Tongue (tissue), 2 donors: Measurements from ENCODE around the gene POR. TPM values are rescaled to one million over a fixed set of nuclear protein-coding genes. Genes with fewer than 3 reads are reported as not detected.
"Not testable (repeated sequence)": the region's sequence is repeated elsewhere in the genome, so short reads cannot be mapped to it uniquely, and the experiment has no call there.

Experiments
- DNase-seq: peaks from one replicate; pipeline ENCODE4 v3.0.0-alpha.2; 2015
- total RNA-seq: library from RNA; depleted of rRNA; stranded (reverse); fragments of >200 nt; gene quantifications from one replicate; pipeline ENCODE4 v1.2.3, GENCODE V29; 2014

POR gene
- total RNA-seq, result 39.7 TPM

GRCh38 chr7:75914655-75915415 is at the start of gene POR:
TSS of gene POR (plus strand) at chr7:75915155. CDS start at chr7:75954002, 38,847 bp downstream.
- DNase-seq, result peak; percentile 97

- no peak for DNase-seq
These were observed 48.9 kb upstream of the POR start for GRCh38 chr7:75866114-75866488.

- peak; percentile 81 for DNase-seq
These were observed 48.2 kb upstream of the POR start for GRCh38 chr7:75866489-75867389.

- DNase-seq, result no peak
These were observed 47.6 kb upstream of the POR start for GRCh38 chr7:75867390-75867717.

GRCh38 chr7:75868153-75868552 is 46.8 kb upstream of the POR start:
- no peak for DNase-seq

DNA sequence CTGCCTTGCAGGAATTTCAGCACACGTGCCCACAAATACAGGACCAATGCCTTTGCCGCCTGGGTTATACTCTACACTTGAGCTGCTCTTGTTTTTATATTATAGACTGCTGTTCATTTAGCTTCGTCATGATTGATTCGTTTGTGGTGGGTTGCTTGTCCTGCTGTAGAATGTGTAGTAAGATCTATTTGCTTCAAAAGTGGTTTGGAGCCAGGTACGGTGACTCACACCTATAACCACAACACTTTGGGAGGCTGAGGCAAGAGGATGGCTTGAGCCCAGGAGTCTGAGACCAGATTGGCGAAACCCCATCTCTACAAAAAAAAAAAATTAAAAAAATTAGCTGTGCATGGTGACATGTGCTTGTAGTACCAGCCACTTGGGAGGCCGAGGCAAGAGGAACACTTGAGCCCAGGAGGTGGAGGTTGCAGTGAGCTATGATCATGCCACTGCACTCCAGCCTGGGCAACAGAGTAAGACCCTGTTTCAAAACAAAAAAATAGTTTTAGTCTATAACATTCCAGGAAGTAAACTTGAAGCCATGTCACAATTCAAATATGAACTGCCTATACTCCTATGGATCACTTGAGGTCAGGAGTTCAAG is 45.1 kb upstream of the POR start:
- no peak for DNase-seq

DNA sequence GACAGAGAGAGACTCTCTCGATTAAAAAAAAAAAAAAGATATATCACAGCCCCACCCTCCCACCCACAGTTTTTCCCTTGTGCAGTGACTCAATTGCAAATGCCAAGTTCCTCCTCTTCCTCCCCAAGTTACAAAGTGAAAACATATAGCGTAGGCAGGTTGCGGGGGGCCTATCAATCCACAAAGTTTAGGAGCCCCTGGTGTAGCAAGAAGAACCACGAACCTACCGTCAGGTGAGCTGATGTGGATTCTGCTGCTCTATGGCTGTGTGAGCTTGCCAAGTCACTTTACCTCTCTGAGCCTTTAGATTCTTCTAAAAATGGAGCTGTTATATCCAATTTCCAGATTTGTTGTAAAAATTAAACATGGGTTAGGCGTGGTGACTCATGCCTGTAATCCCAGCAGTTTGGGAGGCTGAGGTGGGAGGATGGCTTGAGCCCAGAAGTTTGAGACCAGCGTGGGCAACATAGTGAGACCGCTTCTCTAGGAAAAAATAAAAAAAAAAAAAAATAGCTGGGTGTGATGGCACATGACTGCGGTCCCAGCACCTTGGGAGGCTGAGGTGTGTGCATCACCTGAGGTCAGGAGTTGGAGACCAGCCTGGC is 44.3 kb upstream of the POR start:
- no peak for DNase-seq

DNA sequence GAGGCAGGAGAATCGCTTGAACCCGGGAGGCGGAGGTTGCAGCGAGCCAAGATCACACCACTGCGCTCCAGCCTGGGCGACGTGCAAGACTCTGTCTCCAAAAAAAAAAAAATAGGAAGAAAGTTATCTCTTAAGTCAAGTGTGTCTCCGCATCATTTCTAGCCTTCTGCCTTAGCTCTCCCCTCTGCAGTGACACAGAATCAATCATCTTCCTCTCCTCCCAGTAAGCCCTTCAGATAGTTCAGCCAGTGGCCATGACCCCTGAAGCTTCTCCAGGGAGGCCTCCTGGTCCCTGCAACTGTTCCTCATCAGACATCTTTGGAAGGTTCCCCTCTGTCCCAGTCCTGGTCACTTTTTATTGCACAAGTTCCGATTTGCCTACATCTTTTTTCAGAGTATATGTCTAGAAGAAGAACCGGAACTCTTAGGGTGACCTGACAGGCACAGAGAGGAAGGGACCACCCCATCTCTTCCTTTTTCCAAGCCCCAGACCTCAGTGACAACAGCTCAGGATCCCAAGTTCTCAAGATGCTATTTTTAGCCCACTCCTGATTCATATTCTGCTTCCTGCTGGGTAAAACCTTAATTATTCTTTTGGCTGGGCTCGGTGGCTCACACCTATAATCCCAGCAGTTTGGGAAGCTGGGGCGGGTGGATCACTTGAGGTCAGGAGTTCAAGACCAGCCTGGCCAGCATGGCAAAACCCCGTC is 42.7 kb upstream of the POR start:
- DNase-seq, result no peak

DNA sequence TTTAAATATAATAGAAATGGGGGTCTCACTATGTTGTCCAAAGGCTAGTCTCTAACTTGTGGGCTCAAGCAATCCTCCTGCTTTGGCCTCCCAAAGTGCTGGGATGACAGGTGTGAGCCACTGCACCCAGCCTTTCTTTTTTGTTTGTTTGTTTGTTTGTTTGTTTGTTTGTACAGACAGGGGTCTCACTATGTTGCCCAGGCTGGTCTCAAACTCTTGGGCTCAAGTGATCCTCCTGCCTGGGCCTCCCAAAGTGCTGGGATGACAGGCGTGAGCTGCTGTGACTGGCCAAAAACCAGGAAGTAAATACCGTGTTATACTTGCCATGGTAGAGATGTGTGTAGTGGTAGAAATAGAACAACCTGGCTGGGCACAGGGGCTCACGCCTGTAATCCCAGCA is 40.8 kb upstream of the POR start:
- not testable (repeated sequence) for DNase-seq

GRCh38 chr7:75875113-75876080 is 39.6 kb upstream of the POR start:
- no peak for DNase-seq

DNA sequence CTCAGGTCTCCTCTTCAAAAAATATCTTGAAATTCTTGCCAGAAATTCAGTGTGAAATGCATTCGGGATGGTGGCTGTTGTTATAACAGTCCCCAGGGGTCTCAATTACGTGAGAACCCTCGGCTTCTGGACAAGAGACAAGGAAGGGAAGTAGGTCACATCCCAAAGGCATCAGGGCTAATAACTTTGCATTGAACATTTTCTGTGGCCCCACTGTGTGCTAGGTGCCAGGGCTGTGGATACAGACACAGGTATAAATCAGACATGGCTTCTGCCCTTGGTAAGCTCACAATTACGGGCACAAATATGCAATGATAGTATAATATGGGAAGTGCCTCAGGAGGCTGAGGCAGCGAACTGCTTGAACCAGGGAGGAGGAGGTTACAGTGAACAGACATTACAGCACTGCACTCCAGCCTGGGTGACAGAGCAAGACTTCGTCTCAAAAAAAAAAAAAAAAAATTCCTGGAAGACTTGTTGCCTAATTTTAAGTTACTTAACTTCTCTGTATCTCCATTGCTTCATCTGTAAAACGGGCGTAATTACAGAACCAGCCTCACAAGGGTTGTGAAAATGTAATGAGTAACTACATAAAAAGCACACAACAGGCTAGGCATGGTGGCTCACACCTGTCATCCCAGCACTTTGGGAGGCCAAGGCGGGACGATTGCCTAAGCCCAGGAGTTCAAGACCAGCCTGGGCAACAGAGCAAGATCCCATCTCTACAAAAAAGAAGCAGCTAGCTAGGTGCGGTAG is 38.7 kb upstream of the POR start:
- no peak for DNase-seq

GRCh38 chr7:75878312-75878768 is 36.6 kb upstream of the POR start:
- no peak for DNase-seq

DNA sequence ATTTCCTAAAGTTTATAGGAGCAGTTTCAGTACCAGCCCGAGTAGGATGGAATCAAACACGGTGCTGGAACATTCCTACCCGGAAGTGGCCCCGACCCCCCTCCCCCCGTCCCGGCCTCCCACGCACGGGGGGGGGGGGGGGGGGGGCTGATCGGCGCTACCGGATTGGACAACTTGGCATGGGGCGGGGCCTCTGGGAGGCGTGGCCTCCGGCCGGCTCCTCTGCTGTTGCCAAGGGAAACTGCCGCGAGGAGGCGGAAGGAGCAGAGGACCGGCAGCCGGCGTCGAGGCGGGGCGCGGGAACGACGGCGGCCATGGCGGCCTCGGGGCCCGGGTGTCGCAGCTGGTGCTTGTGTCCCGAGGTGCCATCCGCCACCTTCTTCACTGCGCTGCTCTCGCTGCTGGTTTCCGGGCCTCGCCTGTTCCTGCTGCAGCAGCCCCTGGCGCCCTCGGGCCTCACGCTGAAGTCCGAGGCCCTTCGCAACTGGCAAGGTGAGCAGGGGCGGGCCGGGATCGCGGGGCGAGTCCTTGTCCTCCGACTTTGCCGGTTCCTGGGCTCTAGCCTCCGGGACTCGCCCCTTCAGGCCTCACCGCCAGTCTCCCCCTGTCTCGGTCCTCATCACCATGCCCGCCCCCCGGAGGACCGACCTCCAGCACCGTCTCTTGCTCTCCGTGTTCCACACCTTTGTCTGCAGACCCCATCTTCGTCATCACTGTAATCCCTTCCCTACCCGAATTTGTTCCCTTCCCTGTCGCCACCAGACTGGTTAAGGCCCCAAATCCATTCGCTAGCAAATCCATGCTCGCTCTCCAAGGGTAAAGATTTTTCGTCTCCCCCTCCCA is 36.0 kb upstream of the POR start, which contains the start of gene RHBDD2:
Gene RHBDD2, plus strand, starts transcription at position 266 of the 843 bp plus-strand sequence. Its CDS starts 49 bp downstream, at position 315.
- peak; percentile 98 for DNase-seq

GRCh38 chr7:75879771-75880184 is 35.2 kb upstream of the POR start:
- DNase-seq, result no peak

GRCh38 chr7:75880242-75880641 is 34.7 kb upstream of the POR start:
- no peak for DNase-seq

- no peak for DNase-seq
These were observed 33.4 kb upstream of the POR start for GRCh38 chr7:75881436-75882095.

DNA sequence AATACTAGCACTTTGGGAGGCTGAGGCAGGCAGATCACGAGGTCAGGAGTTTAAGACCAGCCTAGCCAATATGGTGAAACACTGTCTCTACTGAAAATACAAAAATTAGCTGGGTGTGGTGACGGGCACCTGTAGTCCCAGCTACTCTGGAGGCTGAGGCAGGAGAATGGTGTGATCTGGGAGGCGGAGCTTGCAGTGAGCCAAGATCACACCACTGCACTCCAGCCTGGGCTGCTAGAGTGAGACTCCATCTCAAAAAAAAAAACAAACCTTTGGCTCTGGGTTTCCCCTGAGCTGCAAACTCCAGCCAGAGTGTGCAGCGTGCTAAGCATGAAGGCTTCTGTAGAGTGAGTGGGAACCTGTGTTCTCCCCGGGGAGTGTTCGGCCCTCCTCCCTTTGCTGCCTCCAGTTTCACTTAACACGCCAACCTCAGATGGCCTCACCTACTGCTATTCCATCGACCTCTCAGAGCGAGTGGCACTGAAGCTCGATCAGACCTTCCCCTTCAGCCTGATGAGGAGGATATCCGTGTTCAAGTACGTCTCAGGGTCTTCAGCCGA is 31.6 kb upstream of the POR start:
- not testable (repeated sequence) for DNase-seq

GRCh38 chr7:75884476-75884875 is 30.5 kb upstream of the POR start:
- no peak for DNase-seq
